Smooth muscle cell (in vitro differentiated cells): Measurements from ENCODE around the gene PKHD1. TPM values are rescaled to one million over a fixed set of nuclear protein-coding genes. Genes with fewer than 3 reads are reported as not detected.

ENCODE experiments used
- DNase-seq: peaks from one replicate; lab custom pipeline; 2025; ENCODE audit not compliant: unreplicated experiment; lab: John Stamatoyannopoulos, UW
- H2AFZ ChIP-seq: fragments of 200-600 bp; sonication (generic); 2 replicates; pipeline ENCODE4 v1.6.0; 2016; ENCODE audit warnings: antibody characterized with exemption, low read depth, mild to moderate bottlenecking
- H3F3A ChIP-seq: fragments of 200-600 bp; sonication (generic); 2 replicates; pipeline ENCODE4 v1.6.0; 2017; ENCODE audit warnings: antibody characterized with exemption, low read depth
- H3K27ac ChIP-seq: fragments of 200-600 bp; sonication (generic); 2 replicates; pipeline ENCODE4 v1.5.1; 2016; ENCODE audit warnings: low read depth, mild to moderate bottlenecking
- H3K27me3 ChIP-seq: fragments of 200-600 bp; sonication (generic); 2 replicates; pipeline ENCODE4 v1.6.1; 2016; ENCODE audit warnings: low read depth, mild to moderate bottlenecking
- H3K36me3 ChIP-seq: fragments of 200-600 bp; sonication (generic); 2 replicates; pipeline ENCODE4 v1.5.1; 2016; ENCODE audit warnings: low read depth
- H3K4me1 ChIP-seq: fragments of 200-600 bp; sonication (generic); 2 replicates; pipeline ENCODE4 v1.5.1; 2016; ENCODE audit warnings: low read depth
- H3K4me2 ChIP-seq: fragments of 200-600 bp; sonication (generic); 2 replicates; pipeline ENCODE4 v1.6.0; 2016; ENCODE audit warnings: mild to moderate bottlenecking
- H3K4me3 ChIP-seq: fragments of 200-600 bp; sonication (generic); 2 replicates; pipeline ENCODE4 v1.5.1; 2016; ENCODE audit warnings: mild to moderate bottlenecking
- H3K79me2 ChIP-seq: fragments of 200-600 bp; sonication (generic); 2 replicates; pipeline ENCODE4 v1.6.0; 2016; ENCODE audit warnings: low read depth, mild to moderate bottlenecking
- H3K9ac ChIP-seq: fragments of 200-600 bp; sonication (generic); 2 replicates; pipeline ENCODE4 v1.6.0; 2016; ENCODE audit warnings: low read depth
- H3K9me3 ChIP-seq: fragments of 200-600 bp; sonication (generic); replicated peaks from 2 replicates; pipeline ENCODE4 v1.5.1; 2016; ENCODE audit warnings: low read depth
- H4K20me1 ChIP-seq: fragments of 200-600 bp; sonication (generic); 2 replicates; pipeline ENCODE4 v1.6.0; 2016; ENCODE audit warnings: low read depth
- WGBS: methylation state at CpG from one replicate; pipeline ENCODE4 v1.1.7; 2016; ENCODE audit warnings: low lambda C conversion rate; 5-methylcytosine and 5-hydroxymethylcytosine counted together
- polyA plus RNA-seq: library from polyadenylated mRNA; unstranded; fragments of >200 nt; fragmentation: Nextera tagmentation; extraction: Ambion mirVana; gene quantifications from 2 replicates; pipeline ENCODE4 v1.2.1, GENCODE V29; 2016
- total RNA-seq: library from RNA; depleted of rRNA; stranded (reverse); fragments of >200 nt; gene quantifications from 2 replicates; pipeline ENCODE4 v1.2.3, GENCODE V29; 2014
- TF ChIP-seq, protein P1 (sequence below): fragments of 200-600 bp; sonication (generic); IDR thresholded peaks from 2 replicates; pipeline ENCODE4 v1.5.1; 2017; ENCODE audit warnings: borderline replicate concordance, mild to moderate bottlenecking, antibody characterized with exemption; ENCODE audit not compliant: insufficient read depth, poor library complexity, severe bottlenecking

Gene PKHD1
- total and polyA plus RNA-seq, 2 experiments from 2014 or later = not detected

DNA sequence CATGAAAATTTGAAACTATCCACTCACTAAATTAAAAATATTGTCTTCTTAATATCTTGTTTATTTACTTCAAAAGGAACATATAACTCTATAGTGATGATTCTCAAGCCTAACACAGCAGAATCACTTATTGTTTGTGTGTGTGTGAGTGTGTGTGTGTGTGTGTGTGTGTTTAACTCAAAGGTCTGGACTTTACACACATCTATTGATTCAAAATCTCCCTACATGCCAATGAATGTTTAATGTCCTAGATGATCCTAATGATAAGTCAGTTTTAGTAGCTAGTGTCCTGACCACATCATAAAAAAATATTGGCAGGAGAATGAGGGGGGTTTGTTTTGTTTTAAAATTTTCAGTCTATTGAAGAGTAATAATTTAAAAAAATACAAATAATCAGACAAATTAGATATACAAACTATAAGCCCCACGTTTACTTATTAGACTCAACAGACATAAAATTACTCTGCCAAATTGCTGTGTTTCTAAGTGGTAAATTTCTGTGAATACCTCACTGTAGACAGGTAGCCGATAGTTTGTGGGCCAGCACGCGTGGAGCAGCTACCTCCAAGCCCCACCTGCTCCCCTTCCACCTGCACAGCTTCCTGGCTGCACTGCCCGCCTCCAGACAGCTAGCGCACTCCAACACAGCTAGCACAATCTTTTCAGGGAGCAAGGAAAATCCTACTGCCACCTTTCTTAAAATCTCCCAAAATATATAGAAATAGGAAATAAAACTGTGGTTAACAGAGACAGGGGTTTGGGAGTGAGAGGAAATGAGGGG is 349.6 kb downstream of the PKHD1 start:
- Histone ChIP-seq H4K20me1 (no peaks in the 10 kb centered on the region), H3F3A (no peaks in the 10 kb centered on the region), H3K4me3 (no peak overlapping the region), H3K4me1 (no peaks in the 10 kb centered on the region), H3K79me2 (no peaks in the 10 kb centered on the region), H3K36me3 (no peaks in the 10 kb centered on the region), H3K27ac (no peak overlapping the region), H3K9ac (no peak overlapping the region), H3K27me3 (no peaks in the 10 kb centered on the region), H3K4me2 (no peak overlapping the region), H3K9me3 (no peaks in the 10 kb centered on the region), H2AFZ (no peak overlapping the region)
- TF ChIP-seq, protein P1, sequence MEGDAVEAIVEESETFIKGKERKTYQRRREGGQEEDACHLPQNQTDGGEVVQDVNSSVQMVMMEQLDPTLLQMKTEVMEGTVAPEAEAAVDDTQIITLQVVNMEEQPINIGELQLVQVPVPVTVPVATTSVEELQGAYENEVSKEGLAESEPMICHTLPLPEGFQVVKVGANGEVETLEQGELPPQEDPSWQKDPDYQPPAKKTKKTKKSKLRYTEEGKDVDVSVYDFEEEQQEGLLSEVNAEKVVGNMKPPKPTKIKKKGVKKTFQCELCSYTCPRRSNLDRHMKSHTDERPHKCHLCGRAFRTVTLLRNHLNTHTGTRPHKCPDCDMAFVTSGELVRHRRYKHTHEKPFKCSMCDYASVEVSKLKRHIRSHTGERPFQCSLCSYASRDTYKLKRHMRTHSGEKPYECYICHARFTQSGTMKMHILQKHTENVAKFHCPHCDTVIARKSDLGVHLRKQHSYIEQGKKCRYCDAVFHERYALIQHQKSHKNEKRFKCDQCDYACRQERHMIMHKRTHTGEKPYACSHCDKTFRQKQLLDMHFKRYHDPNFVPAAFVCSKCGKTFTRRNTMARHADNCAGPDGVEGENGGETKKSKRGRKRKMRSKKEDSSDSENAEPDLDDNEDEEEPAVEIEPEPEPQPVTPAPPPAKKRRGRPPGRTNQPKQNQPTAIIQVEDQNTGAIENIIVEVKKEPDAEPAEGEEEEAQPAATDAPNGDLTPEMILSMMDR = no peak
- WGBS = 97% methylated on average over 6 of the region's 6 CpGs
- no peak for DNase-seq

DNA sequence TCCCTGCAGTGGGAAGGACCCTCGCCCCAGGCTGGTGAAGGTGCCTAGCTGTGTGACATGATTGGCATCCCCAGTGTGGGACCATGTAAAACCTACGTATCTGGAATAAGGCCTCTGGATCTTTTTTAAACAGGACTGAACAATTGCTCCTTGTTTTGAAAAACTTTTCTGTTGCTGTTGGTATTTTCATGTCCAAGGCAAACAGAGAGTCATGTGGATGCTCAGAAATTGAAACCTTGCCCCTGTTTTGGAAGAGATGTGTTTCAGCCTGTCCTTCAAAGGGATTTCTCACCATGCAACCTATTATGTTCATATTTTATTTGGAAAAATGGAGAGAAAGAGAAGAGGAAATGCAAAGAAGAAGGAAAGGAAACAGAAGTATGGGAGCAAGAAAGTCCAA is 362.3 kb downstream of the PKHD1 start:
- H3K4me2 ChIP-seq = no peak overlapping the region
- no peaks in the 10 kb centered on the region for H3F3A ChIP-seq
- no peaks in the 10 kb centered on the region for H3K9me3 ChIP-seq
- no peak overlapping the region for H3K4me3 ChIP-seq
- TF ChIP-seq, protein P1 = no peak
- DNase-seq = no peak
- no peaks in the 10 kb centered on the region for H3K36me3 ChIP-seq
- H3K27ac ChIP-seq = no peak overlapping the region
- WGBS = 89% methylated on average over 2 of the region's 2 CpGs
- no peaks in the 10 kb centered on the region for H3K79me2 ChIP-seq
- no peak overlapping the region for H2AFZ ChIP-seq
- H3K9ac ChIP-seq = no peak overlapping the region
- H4K20me1 ChIP-seq = no peaks in the 10 kb centered on the region
- H3K27me3 ChIP-seq = no peaks in the 10 kb centered on the region
- no peaks in the 10 kb centered on the region for H3K4me1 ChIP-seq

DNA sequence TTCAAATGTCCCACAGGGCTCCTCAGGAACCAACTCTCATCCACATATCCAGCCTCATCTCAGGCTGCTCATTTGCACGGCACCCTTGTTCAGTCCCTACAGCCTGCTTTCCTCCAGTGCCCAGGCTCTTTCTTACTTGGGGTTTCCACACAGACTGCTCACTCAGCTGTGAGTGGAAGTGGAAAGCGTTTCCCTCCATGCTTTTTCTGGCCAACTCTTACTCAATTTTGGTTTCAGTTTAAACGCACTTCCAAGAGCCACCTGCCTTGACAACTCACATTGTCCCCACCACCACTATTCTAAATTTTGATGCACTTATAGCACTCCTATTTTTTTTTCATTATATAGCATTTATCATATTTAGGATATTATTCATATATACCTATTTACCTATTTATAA is 367.1 kb downstream of the PKHD1 start:
- Histone ChIP-seq H2AFZ (no peak overlapping the region), H3K4me3 (no peak overlapping the region), H3K36me3 (no peaks in the 10 kb centered on the region), H3K27me3 (no peaks in the 10 kb centered on the region), H3K4me2 (no peak overlapping the region), H3F3A (no peaks in the 10 kb centered on the region), H3K9me3 (no peaks in the 10 kb centered on the region), H3K79me2 (no peaks in the 10 kb centered on the region), H3K4me1 (no peaks in the 10 kb centered on the region), H3K27ac (no peak overlapping the region), H3K9ac (no peak overlapping the region), H4K20me1 (no peaks in the 10 kb centered on the region)
- WGBS = 88% methylated on average over 3 of the region's 3 CpGs
- TF ChIP-seq, protein P1 = no peak
- DNase-seq = no peak

- Histone ChIP-seq H3K36me3 (no peaks in the 10 kb centered on the region), H2AFZ (no peak overlapping the region), H4K20me1 (no peaks in the 10 kb centered on the region), H3K9me3 (no peaks in the 10 kb centered on the region), H3K27ac (no peak overlapping the region), H3K4me1 (no peaks in the 10 kb centered on the region), H3K9ac (no peak overlapping the region), H3K4me2 (no peak overlapping the region), H3K79me2 (no peaks in the 10 kb centered on the region), H3K4me3 (no peak overlapping the region), H3K27me3 (no peaks in the 10 kb centered on the region), H3F3A (no peaks in the 10 kb centered on the region)
- WGBS = 90% methylated on average over 1 of the region's 1 CpG
- DNase-seq = no peak
- TF ChIP-seq, protein P1 = no peak
Measured at GRCh38 chr6:51719297-51719696, 368.1 kb downstream of the PKHD1 start.
